Measurements from ENCODE around the gene DIAPH3. TPM values are rescaled to one million over a fixed set of nuclear protein-coding genes. Genes with fewer than 3 reads are reported as not detected.

The DIAPH3 gene
- total RNA-seq, 1 experiment from 2014 or later: 11.9 TPM

GRCh38 chr13:59780058-59780457 is 383.7 kb downstream of the DIAPH3 start:
- no peak for DNase-seq (ENCODE audit: low read depth)

GRCh38 chr13:59776924-59777690 is 386.6 kb downstream of the DIAPH3 start:
- peak; percentile 34 for DNase-seq (ENCODE audit: low read depth)

DNA sequence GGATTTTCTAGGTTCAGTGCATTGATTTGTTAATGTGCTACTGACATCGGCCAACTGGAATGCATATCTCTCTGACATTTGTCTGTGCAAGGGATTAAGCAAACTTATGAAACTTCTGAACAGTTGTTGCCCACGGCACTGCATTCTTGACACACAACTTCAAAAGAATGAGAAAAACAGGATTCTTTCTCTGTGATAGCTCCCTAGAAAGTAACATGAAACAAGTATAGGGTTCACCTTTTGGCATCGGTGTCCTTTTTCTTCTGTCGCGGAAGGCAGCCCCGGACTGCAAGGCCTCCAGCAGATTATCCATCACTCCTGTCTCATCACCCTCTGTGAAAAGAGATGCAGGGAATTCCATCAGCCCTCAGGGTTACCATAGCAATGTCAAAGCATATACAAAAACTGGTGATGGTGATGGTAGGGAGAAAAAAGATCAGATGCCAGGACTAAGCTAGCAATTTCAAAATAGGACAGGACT is 389.2 kb downstream of the DIAPH3 start:
- no peak for DNase-seq (ENCODE audit: low read depth)

- no peak for DNase-seq (ENCODE audit: low read depth)
These were observed 392.5 kb downstream of the DIAPH3 start for GRCh38 chr13:59771272-59771671.

DNA sequence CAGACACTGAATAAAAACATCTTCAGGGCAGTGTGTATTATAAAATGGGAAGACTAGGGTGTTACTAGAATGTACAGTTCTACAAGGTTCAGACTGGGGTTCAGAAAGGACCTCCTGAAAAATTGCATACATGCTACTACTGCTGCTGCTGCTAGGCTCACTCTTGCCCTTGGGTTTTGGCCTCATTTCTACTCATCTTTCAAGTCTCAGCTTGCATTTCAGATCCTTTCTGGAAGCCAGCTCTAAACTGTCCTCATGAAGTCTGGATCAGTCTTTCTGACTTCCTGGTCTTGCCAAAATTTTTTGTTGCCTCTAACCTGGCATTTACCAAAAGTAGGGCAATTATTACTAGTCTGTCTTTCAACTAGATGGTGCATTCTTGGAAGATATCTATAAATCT is 393.3 kb downstream of the DIAPH3 start:
- no peak for DNase-seq (ENCODE audit: low read depth)

DNA sequence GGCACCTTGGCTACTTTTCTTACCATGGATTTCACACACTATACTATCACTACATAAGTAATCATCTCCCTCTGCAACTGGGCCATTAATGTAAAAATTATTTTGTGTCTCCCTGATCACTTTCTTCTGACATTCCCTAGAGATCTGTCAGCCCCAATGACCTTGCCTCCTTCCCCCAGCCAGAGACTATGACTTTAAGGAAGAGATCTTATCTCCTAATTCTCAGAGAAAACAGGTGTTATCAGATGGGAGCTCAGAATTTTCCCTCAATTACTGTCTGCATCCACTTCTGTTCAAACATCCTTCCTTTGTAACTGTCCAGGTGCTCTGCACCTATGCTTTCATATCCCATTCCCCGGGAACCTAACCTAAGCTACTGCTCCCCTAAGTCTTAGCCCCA is 397.5 kb downstream of the DIAPH3 start:
- no peak for DNase-seq (ENCODE audit: low read depth)

- peak; percentile 4 for DNase-seq (ENCODE audit: low read depth)
These were observed 408.0 kb downstream of the DIAPH3 start for GRCh38 chr13:59755632-59756290.

DNA sequence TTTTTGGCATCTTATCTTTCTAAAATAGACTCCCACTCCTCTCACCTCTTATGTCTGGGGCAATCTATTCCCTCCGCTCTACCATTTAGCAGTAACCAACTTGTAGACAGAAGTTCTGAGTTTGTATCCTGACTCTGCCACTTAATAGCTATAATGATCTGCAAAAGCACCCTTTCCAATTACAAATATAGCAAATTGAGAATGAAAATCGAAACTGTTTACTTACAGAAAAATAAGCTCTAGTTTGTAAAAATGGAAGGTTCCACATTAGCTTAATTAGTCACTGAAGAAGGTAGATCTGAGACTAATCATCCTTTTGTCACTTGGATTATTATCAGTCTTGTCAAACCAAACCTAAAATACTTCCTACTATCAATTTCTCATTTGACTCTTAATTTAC is 409.3 kb downstream of the DIAPH3 start:
- no peak for DNase-seq (ENCODE audit: low read depth)

DNA sequence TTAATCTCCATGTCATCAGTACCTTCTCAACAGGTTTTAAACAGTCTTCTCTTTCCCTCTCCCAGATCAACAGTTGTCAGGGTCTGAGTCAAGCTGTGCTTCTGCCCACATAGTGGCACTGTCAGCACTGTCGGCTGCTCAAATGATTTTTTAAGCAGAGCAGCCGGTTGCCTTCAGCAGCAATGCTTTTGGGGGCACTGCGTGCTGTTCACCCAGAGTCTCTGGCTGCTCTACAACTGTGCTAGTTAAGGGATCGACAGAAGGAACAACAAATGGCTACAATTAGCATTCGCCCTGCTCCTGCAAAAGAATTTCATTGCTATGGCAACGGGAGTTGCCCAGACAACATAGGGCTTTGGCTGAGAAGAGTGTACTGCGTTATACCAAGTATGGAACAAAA is 412.9 kb downstream of the DIAPH3 start:
- no peak for DNase-seq (ENCODE audit: low read depth)

GRCh38 chr13:59748046-59748445 is 415.7 kb downstream of the DIAPH3 start:
- DNase-seq (ENCODE audit: low read depth): no peak

DNA sequence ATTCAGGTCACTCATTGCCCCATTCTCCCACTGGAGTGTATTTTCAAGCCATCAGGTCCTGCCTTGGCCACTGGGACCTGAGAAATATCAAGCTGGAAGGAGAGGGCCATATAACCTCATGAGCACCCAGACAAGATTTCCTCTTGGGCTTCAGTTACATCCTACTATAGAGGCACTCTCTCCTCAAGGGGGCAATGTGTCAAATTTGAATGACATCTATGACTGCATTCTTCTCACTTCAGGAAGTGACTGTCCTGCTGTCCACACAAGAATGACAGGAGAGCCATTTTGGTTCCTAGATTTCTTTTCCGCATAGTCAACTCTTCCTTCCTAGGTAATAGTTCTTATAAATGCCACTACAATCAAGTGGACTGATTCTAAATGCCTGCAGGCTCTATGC is 416.2 kb downstream of the DIAPH3 start:
- no peak for DNase-seq (ENCODE audit: low read depth)

GRCh38 chr13:59746291-59746962 is 417.3 kb downstream of the DIAPH3 start:
- no peak for DNase-seq (ENCODE audit: low read depth)

DNA sequence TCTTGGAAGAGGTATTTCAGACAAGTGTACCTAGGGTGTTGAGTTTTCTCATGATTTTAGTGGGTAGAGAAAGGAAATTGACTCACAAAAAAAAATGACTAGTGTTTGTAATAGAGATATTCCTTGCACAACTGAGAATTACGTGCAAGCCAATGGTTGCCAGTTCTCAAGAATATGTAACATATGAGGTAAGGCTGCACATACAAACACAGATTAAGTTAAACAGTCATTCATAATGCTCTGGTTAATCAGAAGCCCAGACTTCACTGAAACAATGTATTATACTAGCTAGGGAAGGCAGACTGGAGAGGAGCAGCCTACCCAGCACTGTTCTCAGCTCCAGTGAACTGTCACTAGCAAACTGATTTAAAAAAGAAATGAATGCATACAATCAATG is 418.3 kb downstream of the DIAPH3 start:
- no peak for DNase-seq (ENCODE audit: low read depth)

- no peak for DNase-seq (ENCODE audit: low read depth)
These were observed 418.9 kb downstream of the DIAPH3 start for GRCh38 chr13:59744747-59745391.

- DNase-seq (ENCODE audit: low read depth): no peak
These were observed 420.5 kb downstream of the DIAPH3 start for GRCh38 chr13:59743195-59743594.

GRCh38 chr13:59742467-59742866 is 421.3 kb downstream of the DIAPH3 start:
- no peak for DNase-seq (ENCODE audit: low read depth)

- DNase-seq (ENCODE audit: low read depth): no peak
These were observed 424.8 kb downstream of the DIAPH3 start for GRCh38 chr13:59738921-59739320.

DNA sequence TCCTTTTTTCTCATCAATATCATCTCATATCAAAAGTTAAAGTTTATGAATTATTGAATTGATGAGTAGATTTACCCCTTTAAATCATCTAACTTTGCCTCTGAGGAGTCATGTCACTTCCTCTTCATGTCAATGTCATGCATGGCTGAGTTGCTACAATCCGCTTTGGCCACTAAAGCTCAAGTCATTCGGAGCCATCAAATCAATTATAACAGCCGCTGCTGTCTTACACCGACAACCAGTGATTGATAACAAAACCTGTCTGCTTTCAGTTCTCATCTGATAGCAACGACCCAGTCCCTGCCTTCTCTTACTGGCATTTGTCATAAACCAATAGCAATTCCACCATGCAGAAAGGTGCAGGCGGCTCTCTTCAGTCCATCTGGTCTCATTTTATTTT is 429.3 kb downstream of the DIAPH3 start:
- no peak for DNase-seq (ENCODE audit: low read depth)

DNA sequence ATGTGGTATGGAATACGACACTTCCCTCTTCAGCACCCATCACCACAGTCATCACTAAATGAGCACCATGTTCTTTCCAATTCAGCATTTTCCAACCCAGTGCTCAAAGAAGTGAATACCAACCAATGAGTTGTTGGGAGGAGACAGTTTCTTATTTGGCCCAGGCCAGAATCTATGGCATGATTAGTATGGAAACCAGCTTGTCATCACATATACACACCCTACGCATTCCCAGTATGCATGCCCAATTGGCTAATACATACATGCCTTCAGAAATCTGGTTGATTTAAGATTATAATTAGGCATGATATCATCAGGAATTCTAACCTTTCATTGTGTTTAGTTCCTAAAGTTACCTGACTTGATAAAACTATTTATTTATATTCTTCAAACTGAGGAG is 430.0 kb downstream of the DIAPH3 start:
- DNase-seq (ENCODE audit: low read depth): no peak

GRCh38 chr13:59730026-59730425 is 433.7 kb downstream of the DIAPH3 start:
- no peak for DNase-seq (ENCODE audit: low read depth)

- no peak for DNase-seq (ENCODE audit: low read depth)
These were observed 434.7 kb downstream of the DIAPH3 start for GRCh38 chr13:59728896-59729545.
